Astrocyte (in vitro differentiated cells and primary cell): ENCODE measurements around the gene COLGALT1.

Source experiments
- CTCF ChIP-seq: IDR thresholded peaks from 2 replicates; pipeline ENCODE4 v1.5.1; 2011; ENCODE audit warnings: low read depth, mild to moderate bottlenecking, inconsistent platforms, low read length, moderate library complexity; ENCODE audit not compliant: insufficient read depth
- EZH2 ChIP-seq: IDR thresholded peaks from 2 replicates; pipeline ENCODE4 v1.6.1; 2012; ENCODE audit warnings: mild to moderate bottlenecking, low read length, inconsistent platforms; ENCODE audit not compliant: insufficient read depth

GRCh38 chr19:17618281-17618903, 62.9 kb downstream of the COLGALT1 start:
- TF ChIP-seq CTCF (no peak), EZH2 (no peak)
